Osteocyte (in vitro differentiated cells): ENCODE data around the gene RNF175. TPM values are rescaled to one million over a fixed set of nuclear protein-coding genes. Genes with fewer than 3 reads are reported as not detected.

Experiments used
- DNase-seq: peaks from one replicate; pipeline ENCODE4 v3.0.0; 2021; ENCODE audit warnings: mixed read lengths; ENCODE audit not compliant: unreplicated experiment; ENCODE audit errors: extremely low spot score
- H3K27ac Mint-ChIP-seq: one replicate; pipeline ENCODE4 v1.8.0; 2021; ENCODE audit warnings: mild to moderate bottlenecking, mixed read lengths; ENCODE audit not compliant: unreplicated experiment
- H3K27me3 Mint-ChIP-seq: one replicate; pipeline ENCODE4 v1.8.0; 2021; ENCODE audit warnings: mixed read lengths; ENCODE audit not compliant: unreplicated experiment
- H3K36me3 Mint-ChIP-seq: one replicate; pipeline ENCODE4 v1.8.0; 2021; ENCODE audit warnings: mixed read lengths; ENCODE audit not compliant: unreplicated experiment
- H3K4me1 Mint-ChIP-seq: one replicate; pipeline ENCODE4 v1.8.0; 2021; ENCODE audit warnings: mixed read lengths; ENCODE audit not compliant: unreplicated experiment
- H3K4me3 Mint-ChIP-seq: one replicate; pipeline ENCODE4 v1.8.0; 2021; ENCODE audit warnings: mild to moderate bottlenecking, moderate library complexity, mixed read lengths; ENCODE audit not compliant: unreplicated experiment
- H3K9me3 Mint-ChIP-seq: one replicate; pipeline ENCODE4 v1.8.0; 2021; ENCODE audit warnings: mixed read lengths; ENCODE audit not compliant: unreplicated experiment
- total RNA-seq: library from RNA; stranded (reverse); gene quantifications from 2 replicates; pipeline ENCODE4 v1.2.1, GENCODE V29; 2021
- TF ChIP-seq, protein P1 (sequence below): fragments of 200-600 bp; sonication (generic); IDR thresholded peaks from 2 replicates; pipeline ENCODE4 v1.5.0; 2021; ENCODE audit warnings: antibody characterized with exemption, mild to moderate bottlenecking, moderate library complexity

RNF175 gene
- total RNA-seq, 1 donor from 2014 or later = 0.32 TPM

DNA sequence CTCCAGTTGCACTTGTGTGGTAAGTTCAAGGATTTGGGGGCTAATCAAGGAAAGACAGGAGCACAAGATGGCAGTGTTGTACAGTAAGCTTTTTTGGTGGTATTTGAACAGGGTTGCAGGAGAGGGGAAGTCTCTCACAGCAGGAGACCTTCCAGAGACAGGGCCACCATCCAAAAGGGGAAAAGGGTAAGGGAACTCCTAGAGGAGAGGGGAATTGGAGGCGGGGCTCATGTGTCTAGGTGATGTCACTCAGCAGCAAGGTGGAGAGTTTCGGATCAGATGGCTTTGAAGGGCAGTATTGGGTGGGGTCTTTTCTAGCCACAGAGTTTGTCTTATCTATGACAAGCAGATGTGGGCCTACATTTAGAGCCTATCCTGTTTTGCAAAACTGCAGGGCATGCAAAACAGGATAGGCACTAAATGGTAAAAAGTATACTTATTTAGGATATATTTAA lies 13.4 kb upstream of the RNF175 start:
- DNase-seq = no peak
- Mint-ChIP-seq H3K36me3 (peaks cover 2% of the 10 kb centered on the region), H3K4me3 (no peak overlapping the region), H3K27ac (no peak overlapping the region), H3K27me3 (peaks cover 60% of the 10 kb centered on the region), H3K4me1 (peaks cover 4% of the 10 kb centered on the region), H3K9me3 (peaks cover 5% of the 10 kb centered on the region)
- TF ChIP-seq, protein P1, sequence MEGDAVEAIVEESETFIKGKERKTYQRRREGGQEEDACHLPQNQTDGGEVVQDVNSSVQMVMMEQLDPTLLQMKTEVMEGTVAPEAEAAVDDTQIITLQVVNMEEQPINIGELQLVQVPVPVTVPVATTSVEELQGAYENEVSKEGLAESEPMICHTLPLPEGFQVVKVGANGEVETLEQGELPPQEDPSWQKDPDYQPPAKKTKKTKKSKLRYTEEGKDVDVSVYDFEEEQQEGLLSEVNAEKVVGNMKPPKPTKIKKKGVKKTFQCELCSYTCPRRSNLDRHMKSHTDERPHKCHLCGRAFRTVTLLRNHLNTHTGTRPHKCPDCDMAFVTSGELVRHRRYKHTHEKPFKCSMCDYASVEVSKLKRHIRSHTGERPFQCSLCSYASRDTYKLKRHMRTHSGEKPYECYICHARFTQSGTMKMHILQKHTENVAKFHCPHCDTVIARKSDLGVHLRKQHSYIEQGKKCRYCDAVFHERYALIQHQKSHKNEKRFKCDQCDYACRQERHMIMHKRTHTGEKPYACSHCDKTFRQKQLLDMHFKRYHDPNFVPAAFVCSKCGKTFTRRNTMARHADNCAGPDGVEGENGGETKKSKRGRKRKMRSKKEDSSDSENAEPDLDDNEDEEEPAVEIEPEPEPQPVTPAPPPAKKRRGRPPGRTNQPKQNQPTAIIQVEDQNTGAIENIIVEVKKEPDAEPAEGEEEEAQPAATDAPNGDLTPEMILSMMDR = peak; percentile 38

DNA sequence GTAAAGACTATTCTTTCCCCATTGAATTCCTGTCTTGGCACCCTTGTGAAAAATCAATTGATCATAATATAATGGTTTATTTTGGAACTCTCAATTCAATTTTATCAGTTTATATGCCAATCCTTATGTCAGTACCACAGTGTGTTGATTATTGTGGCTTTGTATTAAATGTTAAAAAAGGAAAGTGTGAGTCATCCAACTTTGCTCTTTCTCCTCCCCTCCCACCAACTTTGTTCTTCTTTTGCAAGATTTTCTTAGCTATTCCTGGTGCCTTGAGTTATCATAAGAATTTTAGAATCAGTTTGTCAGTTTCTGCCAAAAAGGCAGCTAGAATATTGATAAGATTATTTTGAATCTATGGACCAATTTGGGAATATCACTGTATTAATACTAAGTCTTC lies 11.2 kb upstream of the RNF175 start:
- no peak for DNase-seq
- H3K27me3 Mint-ChIP-seq = peaks cover 43% of the 10 kb centered on the region
- peaks cover 2% of the 10 kb centered on the region for H3K36me3 Mint-ChIP-seq
- H3K4me1 Mint-ChIP-seq = peaks cover 4% of the 10 kb centered on the region
- TF ChIP-seq, protein P1 = no peak
- H3K9me3 Mint-ChIP-seq = peaks cover 5% of the 10 kb centered on the region
- H3K27ac Mint-ChIP-seq = no peak overlapping the region
- H3K4me3 Mint-ChIP-seq = no peak overlapping the region

DNA sequence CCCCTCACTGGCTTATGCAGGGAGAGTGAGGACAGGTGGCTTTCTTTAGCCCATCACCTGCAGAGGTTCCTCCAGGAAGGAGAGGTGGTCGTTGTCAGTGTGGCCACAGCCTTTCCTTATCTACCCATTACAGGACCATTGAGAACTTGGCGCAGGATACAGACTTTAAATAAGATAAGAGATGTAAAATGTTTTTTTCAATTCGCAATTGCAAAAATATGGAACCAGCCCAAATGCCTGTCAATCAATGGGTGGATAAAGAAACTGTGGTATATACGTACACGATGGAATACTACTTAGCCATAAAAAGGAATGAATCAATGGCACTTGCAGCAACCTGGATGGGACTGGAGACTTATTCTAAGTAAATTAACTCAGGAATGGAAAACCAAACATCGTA lies 6.9 kb upstream of the RNF175 start:
- peaks cover 2% of the 10 kb centered on the region for H3K36me3 Mint-ChIP-seq

DNA sequence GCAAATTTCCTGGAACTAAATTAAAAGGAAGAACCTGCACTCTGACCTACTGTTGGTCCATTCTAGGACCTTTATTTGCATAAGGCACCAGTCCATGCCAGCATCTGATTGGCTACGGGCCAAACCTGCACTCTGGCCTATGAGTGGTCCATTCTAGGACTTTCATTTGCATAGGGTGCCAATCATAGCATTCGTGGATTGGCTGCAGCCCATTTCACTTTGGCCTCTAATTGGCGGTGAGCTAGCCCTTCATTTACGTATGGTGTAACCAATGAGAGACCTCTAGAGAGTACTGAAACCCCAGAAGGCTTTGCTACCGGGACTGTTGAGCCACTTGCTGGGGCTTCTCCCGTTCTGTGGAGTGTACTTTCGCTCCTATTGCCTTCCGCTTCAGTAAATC lies 6.1 kb upstream of the RNF175 start:
- TF ChIP-seq, protein P1 = no peak
- H3K27me3 Mint-ChIP-seq = peaks cover 44% of the 10 kb centered on the region
- no peak overlapping the region for H3K27ac Mint-ChIP-seq
- DNase-seq = no peak
- H3K9me3 Mint-ChIP-seq = peaks cover 5% of the 10 kb centered on the region
- H3K4me1 Mint-ChIP-seq = peaks cover 9% of the 10 kb centered on the region
- no peak overlapping the region for H3K4me3 Mint-ChIP-seq
- peaks cover 2% of the 10 kb centered on the region for H3K36me3 Mint-ChIP-seq

More for the DNA sequence above, 6.9 kb upstream of the RNF175 start:
- DNase-seq = no peak
- peaks cover 12% of the 10 kb centered on the region for H3K4me1 Mint-ChIP-seq
- no peak overlapping the region for H3K4me3 Mint-ChIP-seq
- H3K27ac Mint-ChIP-seq = no peak overlapping the region
- peaks cover 8% of the 10 kb centered on the region for H3K9me3 Mint-ChIP-seq
- peaks cover 39% of the 10 kb centered on the region for H3K27me3 Mint-ChIP-seq
- TF ChIP-seq, protein P1 = no peak

DNA sequence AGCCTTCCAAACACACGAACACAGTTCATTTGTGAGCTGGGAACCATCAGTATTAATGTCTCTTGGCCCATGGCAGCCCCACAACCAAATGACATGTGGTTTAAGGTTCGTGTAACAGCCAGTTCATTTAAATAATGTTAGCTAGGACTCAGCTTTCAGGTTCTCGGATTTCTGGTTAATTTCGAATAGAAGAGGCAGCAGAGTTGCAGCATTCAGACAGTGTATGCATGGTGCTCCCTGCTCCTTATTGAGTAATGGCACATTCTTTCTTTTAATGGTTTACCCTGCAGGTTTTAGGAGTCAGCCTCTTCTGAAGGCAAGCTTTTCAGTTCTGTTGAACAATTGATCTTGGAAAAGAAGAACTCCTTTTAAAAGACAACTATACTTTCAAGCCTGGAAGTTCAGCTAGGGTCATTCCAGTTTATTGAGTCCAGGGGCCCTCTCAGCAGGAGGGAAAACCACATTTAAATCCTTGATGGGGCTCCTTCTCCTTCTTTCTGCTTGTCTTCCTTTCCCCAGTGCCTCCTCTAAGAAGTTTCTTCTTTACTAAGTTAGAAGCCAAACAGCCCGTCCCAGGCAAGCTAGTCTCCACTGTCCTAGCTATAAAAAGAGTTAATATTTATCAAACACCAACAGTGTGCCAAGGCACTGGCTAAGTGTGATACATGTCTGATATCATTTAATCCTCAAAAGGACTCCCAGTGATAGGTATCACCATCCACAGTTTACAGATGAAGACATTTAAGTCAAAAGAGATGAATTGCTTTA lies 5.0 kb upstream of the RNF175 start:
- no peak for DNase-seq
- H3K36me3 Mint-ChIP-seq = no peaks in the 10 kb centered on the region
- H3K27ac Mint-ChIP-seq = no peak overlapping the region
- peaks cover 8% of the 10 kb centered on the region for H3K4me1 Mint-ChIP-seq
- peaks cover 3% of the 10 kb centered on the region for H3K9me3 Mint-ChIP-seq
- peaks cover 37% of the 10 kb centered on the region for H3K27me3 Mint-ChIP-seq
- TF ChIP-seq, protein P1 = no peak
- no peak overlapping the region for H3K4me3 Mint-ChIP-seq
